ENCODE measurements around the gene PSEN2. TPM values are rescaled to one million over a fixed set of nuclear protein-coding genes. Genes with fewer than 3 reads are reported as not detected.

The PSEN2 gene
- total and polyA plus RNA-seq, 2 donors (not counting 3 experiments of a cell fraction or from before 2014, with no cell fraction given): 12.5 to 19.3 TPM

- BruUV-seq (replicated peaks): no TSS peak
These were observed 31.0 kb downstream of the PSEN2 start for GRCh38 chr1:226901421-226901820.

More at GRCh38 chr1:226901421-226901820, 31.0 kb downstream of the PSEN2 start:
- Histone ChIP-seq H3K4me1 (ENCODE audit: control insufficient read depth, extremely low read depth, insufficient read depth, low read length) (no peaks in the 10 kb centered on the region), H3K4me3 (replicated peaks in 1 of 3; ENCODE audit: insufficient read depth in 1 of 3, low read depth in 1 of 3, low read length in 3 of 3) (no peak overlapping the region), H2AFZ (ENCODE audit: low read depth, low read length) (no peak overlapping the region), H4K20me1 (replicated peaks; ENCODE audit: control insufficient read depth, extremely low read depth, insufficient read depth, low read length) (no peaks in the 10 kb centered on the region), H3K9ac (replicated peaks; ENCODE audit: extremely low read depth, insufficient read depth, low read length) (no peak overlapping the region), H3K27ac (ENCODE audit: insufficient read depth, low read depth, low read length) (no peak overlapping the region), H3K36me3 (ENCODE audit: control insufficient read depth in 2 of 2, extremely low read depth in 1 of 2, insufficient read depth in 2 of 2, low read length in 2 of 2) (no peaks in the 10 kb centered on the region), H3K9me1 (replicated peaks; ENCODE audit: control insufficient read depth, extremely low read depth, insufficient read depth, low read length) (no peaks in the 10 kb centered on the region), H3K79me2 (ENCODE audit: control insufficient read depth, insufficient read depth, low read length) (no peaks in the 10 kb centered on the region), H3K27me3 (ENCODE audit: control insufficient read depth in 2 of 2, insufficient read depth in 2 of 2, low read length in 2 of 2) (no peaks in the 10 kb centered on the region), H3K4me2 (ENCODE audit: insufficient read depth, low read length) (no peak overlapping the region), H3K9me3 (replicated peaks; ENCODE audit: control insufficient read depth, insufficient read depth, low read length) (no peaks in the 10 kb centered on the region)
- FAIRE-seq: no peak
- intact Hi-C loops (cut with micrococcal nuclease): no loop called here
- DNase-seq (ENCODE audit: low read depth, low spot score): no peak
- TF ChIP-seq CTCF (IDR thresholded peaks at IDR 0.05; ENCODE audit: extremely low read depth in 1 of 2, insufficient read depth in 1 of 2, low read depth in 1 of 2, low read length in 2 of 2): no peak
- TF ChIP-seq FOS (IDR thresholded peaks at IDR 0.05; ENCODE audit: borderline replicate concordance, insufficient read depth, low read length): no peak
- no peak for TF ChIP-seq MAX (IDR thresholded peaks at IDR 0.05; ENCODE audit: insufficient read depth, insufficient read length)
- no peak for TF ChIP-seq POLR2AphosphoS5 (IDR thresholded peaks at IDR 0.05; ENCODE audit: insufficient read depth, low read depth, low read length)
- no peak for TF ChIP-seq EZH2 (IDR thresholded peaks at IDR 0.05; ENCODE audit: borderline replicate concordance, low read depth, low read length, severe bottlenecking)
- no peak for TF ChIP-seq JUN (IDR thresholded peaks at IDR 0.05; ENCODE audit: borderline replicate concordance, insufficient read depth, insufficient read length, low read depth)
- TF ChIP-seq GATA2 (IDR thresholded peaks at IDR 0.05; ENCODE audit: insufficient read depth, insufficient read length, low read depth, low read length): no peak
- no peak for TF ChIP-seq MYC (IDR thresholded peaks at IDR 0.05; ENCODE audit: low read depth, low read length)
- TF ChIP-seq POLR2A (IDR thresholded peaks at IDR 0.05; ENCODE audit: low read depth, low read length): no peak
- POLR2A ChIA-PET: no interaction called here
- dilution Hi-C loops (cut with MboI; ENCODE audit: extremely low pct_ligation_motif_present, low sequenced_read_pairs): no loop called here
- CTCF ChIA-PET: interaction anchor here (1.4 kb wide), 1 partner anchor 14 kb away, joined by 3 read pairs; no protein-coding TSS in a partner anchor
